ENCODE data around the gene LRP10.
A peak's percentile ranks its signal among the peaks of the same experiment; 100 is the strongest.
"Not testable (repeated sequence)": the region's sequence is repeated elsewhere in the genome, so short reads cannot be mapped to it uniquely, and the experiment has no call there.

The LRP10 gene

DNA sequence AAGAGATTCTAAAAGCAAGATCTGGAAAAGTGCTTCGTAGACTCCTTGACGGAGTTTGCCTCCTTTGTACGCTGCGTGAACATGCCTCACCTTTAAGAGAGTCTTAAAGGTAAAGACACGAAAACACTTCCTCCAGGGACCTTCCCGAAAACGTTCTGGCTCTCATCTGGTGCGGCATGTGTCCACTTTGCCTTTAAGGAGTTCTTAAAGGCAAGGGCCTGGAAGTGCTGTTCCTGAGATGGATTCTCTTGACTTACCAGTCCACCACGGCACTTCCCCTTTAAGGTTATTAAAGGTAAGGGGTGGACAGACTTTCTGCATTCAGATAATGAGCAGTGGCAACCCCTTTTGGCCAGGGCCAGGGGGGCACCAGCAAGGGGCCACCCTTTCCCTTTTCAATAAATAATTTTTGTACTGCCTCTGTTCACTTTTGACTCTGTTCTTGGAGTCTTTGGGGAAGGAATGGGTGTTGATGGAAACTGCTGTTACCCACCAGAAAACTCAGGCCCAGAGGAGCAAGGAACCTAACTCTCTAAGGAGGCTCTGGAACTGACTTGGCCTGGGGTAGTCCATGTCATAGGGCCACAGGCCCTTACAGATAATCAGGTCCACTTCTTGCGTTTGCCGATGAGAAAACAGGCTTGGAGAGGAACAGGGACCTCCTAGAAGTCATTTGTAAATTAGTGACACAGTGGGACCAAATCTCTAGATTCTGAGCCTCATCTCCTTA lies 15.9 kb downstream of the LRP10 start:
- DNase-seq = peak; percentile 90 to 99 (median 92)

- DNase-seq = no peak
Measured at GRCh38 chr14:22887990-22888378, 16.4 kb downstream of the LRP10 start.

- DNase-seq = no peak
Measured at GRCh38 chr14:22888662-22889061, 17.1 kb downstream of the LRP10 start.

DNA sequence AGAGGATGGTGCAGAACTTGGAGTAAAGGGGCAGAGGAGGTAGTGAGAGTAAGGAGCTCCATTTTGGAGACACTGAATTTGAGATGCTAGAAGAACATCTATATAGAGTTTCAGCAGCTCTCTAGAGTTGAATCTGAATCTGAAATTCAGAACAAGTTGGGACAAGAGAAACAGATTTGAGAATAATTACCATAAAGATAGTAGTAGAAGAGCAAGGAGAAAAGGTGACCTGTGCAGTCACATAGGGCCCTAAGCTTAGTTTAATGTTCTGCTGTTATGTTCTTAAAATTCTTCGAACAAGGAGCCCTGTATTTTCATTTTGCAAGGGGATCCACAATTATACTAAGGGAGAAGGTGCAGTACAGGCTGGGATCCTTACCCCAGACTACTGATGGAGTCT lies 18.9 kb downstream of the LRP10 start:
- no peak for DNase-seq

DNA sequence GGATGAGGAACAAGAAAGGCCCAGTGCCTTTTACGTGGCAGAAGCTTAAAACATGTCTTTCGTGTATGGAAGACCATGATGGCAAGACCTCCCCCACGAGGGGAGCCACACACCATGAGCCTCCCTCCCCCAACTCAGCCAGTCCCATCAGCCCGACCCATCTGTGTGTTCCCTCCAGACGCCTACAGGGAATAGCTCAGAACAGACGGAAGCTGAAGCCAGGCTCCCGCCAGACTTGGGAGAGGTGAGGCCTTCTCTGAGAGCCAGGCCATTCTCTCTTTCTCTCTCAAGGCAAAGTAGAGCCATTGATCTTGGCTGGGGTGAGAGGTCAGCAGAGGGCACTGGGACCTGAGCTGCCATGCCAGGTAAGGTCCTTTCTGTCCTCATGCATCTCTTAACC lies 20.9 kb downstream of the LRP10 start:
- DNase-seq = no peak

- DNase-seq = no peak
Measured at GRCh38 chr14:22893706-22894105, 22.2 kb downstream of the LRP10 start.

GRCh38 chr14:22895402-22895801 lies 23.9 kb downstream of the LRP10 start:
- no peak for DNase-seq

DNA sequence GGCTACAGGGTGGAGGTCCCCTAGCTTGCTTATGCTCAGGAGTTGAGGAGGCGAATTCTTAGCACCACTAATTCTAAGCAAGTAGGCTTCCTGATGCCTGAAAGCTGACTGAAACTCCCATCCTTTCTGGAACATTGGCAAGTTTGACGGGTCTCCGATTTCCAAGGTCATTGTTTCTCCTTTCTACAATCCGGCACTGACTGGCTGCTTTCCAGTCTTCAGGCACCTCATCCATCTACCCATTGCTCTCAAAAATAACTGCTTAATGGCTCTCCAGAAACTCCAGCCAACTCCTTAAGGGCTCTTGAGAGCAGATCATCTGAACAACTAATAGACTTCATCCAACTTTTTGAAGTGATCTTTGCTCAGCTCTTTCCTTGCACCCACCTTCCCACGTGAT lies 24.8 kb downstream of the LRP10 start:
- no peak for DNase-seq

- DNase-seq = peak in 1 of 3 experiments; percentile 14
Measured at GRCh38 chr14:22896760-22897159, 25.2 kb downstream of the LRP10 start.

DNA sequence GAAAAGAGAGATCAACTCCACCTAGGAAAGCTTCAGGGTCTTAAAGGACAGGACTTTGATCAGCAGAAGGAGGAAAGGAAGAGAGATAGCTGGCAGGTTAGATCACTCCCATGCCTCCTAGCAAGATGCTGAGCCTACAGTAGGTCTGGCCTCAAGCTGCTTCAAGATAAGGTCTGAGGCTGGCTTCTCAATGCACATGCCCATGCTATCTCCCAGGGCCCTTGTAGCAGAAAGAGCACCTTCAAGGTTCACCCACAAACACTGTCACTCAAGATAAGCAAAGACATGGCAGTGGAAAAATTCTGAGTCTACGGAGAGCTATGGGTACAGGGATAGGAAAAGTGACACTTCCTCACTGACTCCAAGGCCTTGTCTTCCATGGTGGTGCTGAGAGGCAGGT lies 25.8 kb downstream of the LRP10 start:
- no peak for DNase-seq

- no peak for DNase-seq
Measured at GRCh38 chr14:22898302-22899090, 27.0 kb downstream of the LRP10 start.

DNA sequence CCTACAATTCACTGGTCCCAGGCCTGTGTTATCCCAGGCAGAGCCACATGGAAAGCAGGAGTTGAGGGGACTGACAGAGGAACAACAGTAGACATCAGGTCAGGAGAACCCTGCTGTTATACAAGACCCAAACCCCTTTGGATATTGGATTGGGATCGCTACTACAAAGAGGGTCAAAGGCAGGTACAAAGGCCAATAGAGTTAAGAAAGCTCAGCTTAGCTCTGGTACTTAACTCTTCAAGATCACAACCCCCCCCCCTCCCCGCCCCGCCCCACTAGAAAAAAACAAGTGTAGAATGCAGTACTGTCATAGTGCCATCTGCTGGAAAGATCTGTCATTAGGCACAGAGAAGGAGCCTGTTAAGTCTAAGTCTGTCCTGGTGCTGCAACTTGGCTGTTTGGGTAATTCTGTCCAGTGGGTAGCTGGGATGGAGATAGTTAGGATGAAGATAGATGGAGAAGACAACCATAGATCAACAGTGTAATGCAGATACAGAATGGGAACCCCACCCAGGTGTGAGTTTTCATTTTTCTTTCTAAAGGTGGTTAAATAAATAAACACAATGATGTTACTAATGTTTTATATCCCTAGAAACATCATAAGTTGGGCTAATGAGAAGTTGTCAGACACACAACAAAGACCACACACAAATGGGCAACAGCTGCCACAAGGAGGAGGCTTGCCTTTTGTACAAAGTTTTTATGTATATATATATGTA lies 28.7 kb downstream of the LRP10 start:
- peak; percentile 27 to 75 (median 62) for DNase-seq

DNA sequence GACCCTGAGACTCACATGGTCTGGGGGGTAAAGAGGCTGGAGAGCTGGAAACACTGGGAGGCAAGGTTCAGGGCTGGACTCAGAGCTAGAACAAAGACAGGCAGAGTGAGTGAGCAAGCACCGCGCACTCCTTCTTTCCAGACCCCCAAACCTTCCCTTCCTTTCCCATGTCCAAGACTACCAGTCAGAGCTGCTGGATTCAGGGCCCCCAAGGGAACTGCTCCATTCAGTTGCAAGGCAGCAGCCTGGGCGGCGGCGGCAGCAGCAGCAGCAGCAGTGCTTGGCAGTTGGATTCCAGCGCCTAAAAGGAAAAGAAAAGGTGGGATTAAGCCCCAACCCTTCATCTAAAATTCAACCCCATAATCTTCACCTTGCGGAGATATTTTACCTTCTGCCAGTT lies 30.3 kb downstream of the LRP10 start:
- no peak for DNase-seq

DNA sequence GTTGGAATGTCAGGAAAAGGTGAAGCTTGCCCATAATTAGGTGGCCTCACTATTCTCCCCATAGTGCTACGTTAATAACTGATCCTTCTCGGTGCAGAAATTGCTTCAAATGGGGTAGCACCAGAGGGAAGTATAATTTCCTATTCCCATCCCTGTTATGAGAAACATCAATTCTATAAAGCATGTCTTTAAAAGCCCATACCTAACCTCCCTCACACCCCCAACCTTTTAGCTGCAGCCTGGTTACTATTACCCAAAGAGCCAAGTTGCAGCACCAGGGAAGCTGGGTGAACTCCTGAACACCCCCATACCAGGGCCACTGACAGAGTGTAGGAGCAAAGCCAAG lies 32.2 kb downstream of the LRP10 start:
- no peak for DNase-seq

GRCh38 chr14:22905627-22906026 lies 34.1 kb downstream of the LRP10 start:
- DNase-seq = no peak

- no peak for DNase-seq
Measured at GRCh38 chr14:22906073-22906472, 34.5 kb downstream of the LRP10 start.

DNA sequence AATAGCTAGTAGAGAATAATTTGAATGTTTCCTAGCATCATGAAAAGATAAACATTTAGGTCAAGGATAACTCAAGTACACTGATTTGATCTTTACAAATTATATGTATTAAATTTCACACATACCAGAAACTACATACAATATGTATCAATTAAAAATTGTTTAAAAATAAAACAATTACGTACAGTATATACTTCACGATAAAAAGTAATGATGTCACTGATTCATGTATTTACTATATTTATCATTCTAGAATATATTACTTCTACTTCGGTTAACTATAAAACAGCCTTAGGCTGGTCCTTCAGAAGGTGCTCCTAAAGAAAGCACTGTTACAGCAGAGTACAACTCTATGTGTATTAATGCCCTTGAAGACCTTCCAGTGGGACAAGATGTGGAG lies 35.9 kb downstream of the LRP10 start:
- no peak for DNase-seq

- no peak for DNase-seq
Measured at GRCh38 chr14:22908601-22909000, 37.1 kb downstream of the LRP10 start.

DNA sequence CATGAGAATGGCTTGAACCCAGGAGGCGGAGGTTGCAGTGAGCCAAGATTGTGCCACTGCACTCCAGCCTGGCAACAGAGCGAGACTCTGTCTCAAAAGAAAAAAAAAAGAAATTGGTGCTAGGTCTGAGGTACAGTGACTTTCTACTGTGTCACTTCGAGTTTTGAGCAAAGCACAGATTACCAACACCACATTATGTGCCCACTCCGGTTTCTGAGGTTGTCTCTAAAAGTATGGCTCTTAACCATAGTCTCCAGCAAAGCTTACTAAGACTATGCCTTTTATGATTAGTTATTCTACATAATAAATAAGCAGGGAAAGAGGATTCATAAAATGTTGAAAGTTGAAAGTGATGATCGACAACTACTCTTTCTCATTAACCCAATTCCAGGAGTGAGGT lies 39.4 kb downstream of the LRP10 start:
- DNase-seq = no peak

- DNase-seq = not testable (repeated sequence)
Measured at GRCh38 chr14:22914836-22915235, 43.3 kb downstream of the LRP10 start.

GRCh38 chr14:22915886-22916521 lies 44.5 kb downstream of the LRP10 start:
- DNase-seq = no peak

GRCh38 chr14:22918804-22919600 lies 47.5 kb downstream of the LRP10 start, which contains the start of gene RBM23:
RBM23 (minus strand) TSS chr14:22919149.
- peak; percentile 100 for DNase-seq

DNA sequence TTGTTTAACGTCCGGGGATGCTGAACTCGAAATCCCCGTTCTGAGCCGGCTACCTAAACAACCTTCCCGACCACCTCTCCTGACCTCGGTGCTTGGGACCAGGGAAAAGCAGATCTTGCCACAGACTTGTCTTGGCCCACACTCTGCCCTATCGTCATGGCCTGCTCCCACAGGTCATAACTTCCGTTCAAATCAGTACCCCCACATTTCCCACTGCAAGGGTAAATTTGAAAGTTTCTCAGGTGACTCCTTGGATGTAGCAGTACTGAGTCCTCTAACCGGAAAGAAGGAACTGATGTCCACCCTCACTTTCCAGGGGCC lies 48.0 kb downstream of the LRP10 start:
- no peak for DNase-seq

All from NCI-H1417 (cell line).